Measurements from ENCODE around the gene ELMO1. TPM values are rescaled to one million over a fixed set of nuclear protein-coding genes. Genes with fewer than 3 reads are reported as not detected.
A peak's percentile ranks its signal among the peaks of the same experiment; 100 is the strongest.

The ELMO1 gene
- total and polyA plus RNA-seq, 2 of the 13 experiments (the other 11 are each of a cell fraction or from before 2014, with no cell fraction given), result 0.11 to 0.17 TPM

- TF ChIP-seq ZBTB10 (CRISPR knock-in tag; IDR thresholded peaks at IDR 0.05; ENCODE audit: borderline replicate concordance) (peak; percentile 98), KDM5A (IDR thresholded peaks at IDR 0.05; ENCODE audit: borderline replicate concordance, low read length) (no peak), ZNF33A (CRISPR knock-in tag; IDR thresholded peaks at IDR 0.05; ENCODE audit: borderline replicate concordance) (peak; percentile 21; the same call in 1 of the 2 replicates), ZNF17 (CRISPR knock-in tag; IDR thresholded peaks at IDR 0.05) (no peak), ZBTB20 (CRISPR knock-in tag; IDR thresholded peaks at IDR 0.05; ENCODE audit: borderline replicate concordance, low read depth) (peak; percentile 82; the same call in 1 of the 2 replicates), NFATC3 (CRISPR knock-in tag; IDR thresholded peaks at IDR 0.05) (no peak), ZNF766 (CRISPR knock-in tag; IDR thresholded peaks at IDR 0.05; ENCODE audit: borderline replicate concordance) (peak; percentile 86; the same call in 1 of the 2 replicates), ZNF335 (CRISPR knock-in tag; IDR thresholded peaks at IDR 0.05) (peak; percentile 90), ZNF563 (CRISPR knock-in tag; IDR thresholded peaks at IDR 0.05) (peak; percentile 71; the same call in 1 of the 2 replicates), TP53 (CRISPR knock-in tag; conservative IDR thresholded peaks at IDR 0.05) (0 out of 2 replicates have a peak, but pooled peaks have one; percentile 61), GLI4 (CRISPR knock-in tag; IDR thresholded peaks at IDR 0.05; ENCODE audit: borderline replicate concordance) (no peak), CBX2 (IDR thresholded peaks at IDR 0.05; ENCODE audit: low read depth, low read length) (no peak), CBX2 (CRISPR knock-in tag; IDR thresholded peaks at IDR 0.05; ENCODE audit: low read depth) (no peak), SP140L (CRISPR knock-in tag; IDR thresholded peaks at IDR 0.05; ENCODE audit: borderline replicate concordance) (peak; percentile 93; the same call in 1 of the 2 replicates), TOE1 (CRISPR knock-in tag; IDR thresholded peaks at IDR 0.05) (no peak), NFAT5 (CRISPR knock-in tag; IDR thresholded peaks at IDR 0.05) (peak; percentile 73; the same call in 1 of the 2 replicates), SMYD3 (CRISPR knock-in tag; IDR thresholded peaks at IDR 0.05) (no peak), ZNF484 (CRISPR knock-in tag; IDR thresholded peaks at IDR 0.05; ENCODE audit: borderline replicate concordance, low read depth) (no peak), THYN1 (CRISPR knock-in tag; IDR thresholded peaks at IDR 0.05; ENCODE audit: borderline replicate concordance, low read depth) (no peak)
Observed at GRCh38 chr7:37052705-37053104, 396.0 kb downstream of the ELMO1 start (continued).

Measured in HepG2 (cell line).